T-cell (primary cell): Measurements from ENCODE around the gene CAVIN2. TPM values are rescaled to one million over a fixed set of nuclear protein-coding genes. Genes with fewer than 3 reads are reported as not detected.
A peak's percentile ranks its signal among the peaks of the same experiment; 100 is the strongest.

Experiments
- ATAC-seq, 4 experiments: fragments of 200-7000 bp in 3 of 4; fragments of 150-1000 bp in 1 of 4; cut with Tn5 transposase; replicated peaks in 1 of 4; 1 replicate in 3 of 4; 2 replicates in 1 of 4; pipeline ENCODE4 v1.10.0; 2021; ENCODE audit warnings: moderate library complexity in 3 of 4, mild to moderate bottlenecking in 2 of 4, moderate number of reproducible peaks in 1 of 4
- CTCF ChIA-PET, 2 donors: fragments of 300-600 bp; sonication (Branson Sonifier 250); formaldehyde crosslinking; loops; one replicate each; lab custom pipeline; 2022; ENCODE audit warnings: antibody characterized with exemption in 2 of 2; lab: Charles Lee
- POLR2A ChIA-PET, 2 donors: fragments of 300-600 bp; sonication (Branson Sonifier 250); formaldehyde crosslinking; loops; one replicate each; lab custom pipeline; 2022; ENCODE audit warnings: antibody characterized with exemption in 2 of 2; lab: Charles Lee
- DNase-seq, 35 experiments: peaks; one replicate each; pipeline versions ENCODE4 v3.0.0 to v3.0.0-alpha.2; 2013 to 2023
- H3K27ac ChIP-seq: one replicate; pipeline ENCODE4 v1.5.1; 2013; ENCODE audit warnings: low read length
- H3K27me3 ChIP-seq, 2 experiments: replicated peaks in 1 of 2; 1 replicate in 1 of 2; 2 replicates in 1 of 2; pipeline versions ENCODE4 v1.6.1 to v1.7.0; 2013; ENCODE audit warnings: low read length in 1 of 2, mixed read lengths in 1 of 2; ENCODE audit not compliant: control insufficient read depth in 2 of 2, insufficient read depth in 2 of 2; ENCODE audit errors: extremely low read depth in 1 of 2
- H3K36me3 ChIP-seq, 2 donors: 1 replicate in 1 of 2; 2 replicates in 1 of 2; pipeline versions ENCODE4 v1.6.1 to v1.7.0; 2013; ENCODE audit warnings: low read length in 1 of 2; ENCODE audit not compliant: control insufficient read depth in 2 of 2, insufficient read depth in 1 of 2; ENCODE audit errors: extremely low read depth in 1 of 2
- H3K4me1 ChIP-seq, 2 experiments: 1 replicate in 1 of 2; 2 replicates in 1 of 2; pipeline versions ENCODE4 v1.6.1 to v1.7.0; 2013; ENCODE audit warnings: low read length in 2 of 2, mixed read lengths in 1 of 2; ENCODE audit not compliant: insufficient read depth in 2 of 2, control insufficient read depth in 1 of 2; ENCODE audit errors: extremely low read depth in 1 of 2
- H3K4me3 ChIP-seq, 2 donors: 1 replicate in 1 of 2; 2 replicates in 1 of 2; pipeline versions ENCODE4 v1.5.1 to v1.7.0; 2013; ENCODE audit warnings: mild to moderate bottlenecking in 2 of 2, low read length in 1 of 2, moderate library complexity in 1 of 2; ENCODE audit not compliant: control insufficient read depth in 1 of 2; ENCODE audit errors: extremely low read depth in 1 of 2
- H3K9me3 ChIP-seq: 2 replicates; pipeline ENCODE4 v1.7.0; 2013
- H3K27ac Mint-ChIP-seq, 2 donors: one replicate each; pipeline ENCODE4 v1.8.0; 2020 to 2021; ENCODE audit warnings: mild to moderate bottlenecking in 2 of 2, mixed read lengths in 2 of 2
- H3K27me3 Mint-ChIP-seq, 2 donors: one replicate each; pipeline ENCODE4 v1.8.0; 2021 to 2022; ENCODE audit warnings: mixed read lengths in 2 of 2
- H3K36me3 Mint-ChIP-seq: one replicate; pipeline ENCODE4 v1.8.0; 2021; ENCODE audit warnings: mixed read lengths
- H3K4me1 Mint-ChIP-seq, 3 donors: one replicate each; pipeline ENCODE4 v1.8.0; 2020 to 2022; ENCODE audit warnings: mixed read lengths in 3 of 3, mild to moderate bottlenecking in 1 of 3
- H3K4me3 Mint-ChIP-seq, 3 donors: one replicate each; pipeline ENCODE4 v1.8.0; 2020 to 2022; ENCODE audit warnings: mild to moderate bottlenecking in 3 of 3, mixed read lengths in 3 of 3, moderate library complexity in 3 of 3
- H3K9me3 Mint-ChIP-seq, 3 donors: one replicate each; pipeline ENCODE4 v1.8.0; 2020 to 2022; ENCODE audit warnings: mixed read lengths in 3 of 3
- WGBS: methylation state at CpG from one replicate; pipeline ENCODE4 v1.1.5; 2013; ENCODE audit warnings: missing lambda C conversion rate; ENCODE audit not compliant: insufficient coverage; 5-methylcytosine and 5-hydroxymethylcytosine counted together
- total RNA-seq, 35 experiments: library from RNA in 6 of 35; stranded (reverse) in 6 of 35; fragments of 120-200 nt in 1 of 35; gene quantifications; one replicate each; pipeline versions ENCODE4 v1.2.1 to v1.2.4 and lab custom pipeline; 2013 to 2026

Gene CAVIN2
- total RNA-seq, 5 donors from 2014 or later (not counting 1 experiment from before 2014, with no cell fraction given) = 0.26 to 2.7 (median 0.40) TPM

DNA sequence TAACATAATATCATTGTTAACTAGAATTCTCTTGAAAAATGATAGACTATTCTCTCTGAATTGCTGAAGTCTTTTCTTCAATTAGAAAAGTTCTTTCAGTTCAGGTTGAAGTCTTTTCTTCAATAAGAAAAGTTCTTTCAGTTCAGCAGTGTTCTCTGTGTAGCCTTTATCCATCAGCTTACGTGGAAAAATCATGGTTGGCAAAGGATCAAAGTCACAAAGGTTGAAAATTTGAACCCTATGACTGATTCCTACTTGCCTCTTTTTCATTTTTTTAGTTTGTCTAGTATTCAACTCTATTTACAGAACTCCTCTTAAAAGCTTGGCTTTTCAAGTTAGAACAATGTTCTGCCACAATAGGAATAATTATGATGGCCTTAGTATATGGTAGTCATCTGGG is 25.8 kb downstream of the CAVIN2 start:
- POLR2A ChIA-PET = no interaction called here
- Mint-ChIP-seq H3K27ac (no peak overlapping the region), H3K4me3 (no peak overlapping the region), H3K36me3 (no peaks in the 10 kb centered on the region), H3K4me1 (no peaks in the 10 kb centered on the region), H3K9me3 (no peaks in the 10 kb centered on the region), H3K27me3 (peaks cover 21 to 25% of the 10 kb centered on the region in 2 donors)
- DNase-seq (no peak), ATAC-seq (no peak)
- no peaks in the 10 kb centered on the region for H3K4me1 ChIP-seq
- no peaks in the 10 kb centered on the region for H3K36me3 ChIP-seq
- H3K4me3 ChIP-seq = no peak overlapping the region
- CTCF ChIA-PET = no interaction called here
- H3K27ac ChIP-seq = no peak overlapping the region
- H3K9me3 ChIP-seq = no peaks in the 10 kb centered on the region
- peaks cover 0 to 3% of the 10 kb centered on the region in 2 experiments for H3K27me3 ChIP-seq
- WGBS = 38% methylated on average over 1 of the region's 1 CpG

GRCh38 chr2:191818725-191819350 is 28.1 kb downstream of the CAVIN2 start:
- H3K9me3 Mint-ChIP-seq = no peaks in the 10 kb centered on the region
- ChIA-PET CTCF (interaction anchor here in 1 of 2 donors (2.3 kb wide), 1 partner anchor 344 kb away, joined by 6 read pairs; no protein-coding TSS in a partner anchor), POLR2A (interaction anchor here in 1 of 2 donors (0.6 kb wide), 1 partner anchor 166 kb away, joined by 3 read pairs; no protein-coding TSS in a partner anchor)
- WGBS = 36% methylated on average over 4 of the region's 7 CpGs
- ATAC-seq (no peak), DNase-seq (no peak)
- no peaks in the 10 kb centered on the region for H3K36me3 Mint-ChIP-seq
- Histone ChIP-seq H3K27me3 (peaks cover 0 to 3% of the 10 kb centered on the region in 2 experiments), H3K36me3 (no peaks in the 10 kb centered on the region), H3K4me3 (no peak overlapping the region), H3K27ac (no peak overlapping the region), H3K9me3 (no peaks in the 10 kb centered on the region), H3K4me1 (no peaks in the 10 kb centered on the region)
- no peak overlapping the region for H3K4me3 Mint-ChIP-seq
- H3K27ac Mint-ChIP-seq = no peak overlapping the region
- H3K4me1 Mint-ChIP-seq = no peaks in the 10 kb centered on the region
- peaks cover 22 to 25% of the 10 kb centered on the region in 2 donors for H3K27me3 Mint-ChIP-seq

- DNase-seq (no peak), ATAC-seq (no peak)
- Mint-ChIP-seq H3K36me3 (no peaks in the 10 kb centered on the region), H3K9me3 (no peaks in the 10 kb centered on the region), H3K27ac (no peak overlapping the region), H3K4me1 (no peaks in the 10 kb centered on the region), H3K4me3 (no peak overlapping the region), H3K27me3 (peaks cover 21 to 25% of the 10 kb centered on the region in 2 donors)
- H3K27me3 ChIP-seq = peaks cover 0 to 3% of the 10 kb centered on the region in 2 experiments
- no peaks in the 10 kb centered on the region for H3K9me3 ChIP-seq
- H3K4me3 ChIP-seq = no peak overlapping the region
- WGBS = no CpG with 5 or more reads among the region's 1 CpG
- CTCF ChIA-PET = interaction anchor here (0.6 to 2.3 kb wide), 2 partner anchors 53 to 344 kb away, joined by 4 to 6 read pairs; no protein-coding TSS in a partner anchor
- no peak overlapping the region for H3K27ac ChIP-seq
- H3K4me1 ChIP-seq = no peaks in the 10 kb centered on the region
- no peaks in the 10 kb centered on the region for H3K36me3 ChIP-seq
- POLR2A ChIA-PET = no interaction called here
Measured at GRCh38 chr2:191818133-191818532, 28.8 kb downstream of the CAVIN2 start.

DNA sequence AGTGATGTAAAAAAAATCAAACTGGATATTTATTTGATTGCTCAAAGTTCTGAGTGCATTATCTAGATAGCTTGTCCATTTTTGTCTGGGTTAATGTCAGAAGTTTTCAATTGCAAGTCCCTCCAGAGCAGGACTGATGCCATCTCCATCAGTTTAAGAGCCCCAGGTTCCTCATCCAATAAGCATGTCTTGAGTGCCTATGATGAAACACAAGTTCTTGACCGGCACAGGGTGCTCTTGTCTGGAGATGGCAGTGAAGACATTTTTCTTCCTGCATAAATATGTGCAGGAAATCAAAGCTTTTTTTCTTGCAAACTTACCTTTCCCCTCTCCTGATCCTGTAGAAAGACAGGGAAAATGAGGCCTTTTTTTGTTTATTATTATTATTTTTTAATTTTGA is 31.9 kb downstream of the CAVIN2 start:
- Histone ChIP-seq H3K36me3 (no peaks in the 10 kb centered on the region), H3K9me3 (no peaks in the 10 kb centered on the region), H3K27me3 (peaks cover 0 to 3% of the 10 kb centered on the region in 2 experiments), H3K4me3 (no peak overlapping the region), H3K27ac (no peak overlapping the region), H3K4me1 (no peaks in the 10 kb centered on the region)
- ATAC-seq (no peak), DNase-seq (no peak)
- no CpG with 5 or more reads among the region's 1 CpG for WGBS
- no peaks in the 10 kb centered on the region for H3K4me1 Mint-ChIP-seq
- peaks cover 12 to 14% of the 10 kb centered on the region in 2 donors for H3K27me3 Mint-ChIP-seq
- H3K36me3 Mint-ChIP-seq = no peaks in the 10 kb centered on the region
- no peak overlapping the region for H3K27ac Mint-ChIP-seq
- POLR2A ChIA-PET = no interaction called here
- no peaks in the 10 kb centered on the region for H3K9me3 Mint-ChIP-seq
- CTCF ChIA-PET = interaction anchor here in 1 of 2 donors (1.4 kb wide), 1 partner anchor 347 kb away, joined by 3 read pairs; no protein-coding TSS in a partner anchor
- H3K4me3 Mint-ChIP-seq = no peak overlapping the region

DNA sequence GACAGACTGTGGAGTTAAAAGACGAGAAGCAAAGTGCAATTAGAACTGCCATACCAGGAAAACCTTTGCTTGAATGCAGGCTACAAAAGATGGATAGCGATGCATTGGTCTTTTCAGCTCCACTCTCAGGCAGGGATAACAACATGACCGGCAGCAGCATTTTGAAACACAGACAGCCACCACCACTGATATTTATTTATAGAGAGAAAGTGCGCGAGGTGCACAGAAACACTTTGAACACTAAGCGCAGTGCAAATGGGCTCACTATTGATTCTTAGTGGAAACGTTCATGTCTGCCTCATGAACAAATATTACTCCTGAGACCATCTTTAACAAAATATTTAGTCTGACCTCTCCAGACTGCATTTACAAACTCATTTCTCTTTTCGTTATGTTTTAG is 32.9 kb downstream of the CAVIN2 start:
- 89% methylated on average over 5 of the region's 8 CpGs for WGBS
- H3K4me1 Mint-ChIP-seq = no peaks in the 10 kb centered on the region
- no peaks in the 10 kb centered on the region for H3K9me3 ChIP-seq
- H3K36me3 Mint-ChIP-seq = no peaks in the 10 kb centered on the region
- ATAC-seq (no peak), DNase-seq (no peak)
- H3K27me3 Mint-ChIP-seq = peaks cover 10 to 13% of the 10 kb centered on the region in 2 donors
- H3K9me3 Mint-ChIP-seq = no peaks in the 10 kb centered on the region
- POLR2A ChIA-PET = no interaction called here
- H3K4me3 Mint-ChIP-seq = no peak overlapping the region
- H3K27ac Mint-ChIP-seq = no peak overlapping the region
- H3K4me1 ChIP-seq = no peaks in the 10 kb centered on the region
- no peak overlapping the region for H3K4me3 ChIP-seq
- CTCF ChIA-PET = no interaction called here
- H3K27me3 ChIP-seq = peaks cover 0 to 3% of the 10 kb centered on the region in 2 experiments
- H3K27ac ChIP-seq = no peak overlapping the region
- H3K36me3 ChIP-seq = no peaks in the 10 kb centered on the region

- H3K4me1 Mint-ChIP-seq = no peaks in the 10 kb centered on the region
- Histone ChIP-seq H3K27me3 (peaks cover 0 to 3% of the 10 kb centered on the region in 2 experiments), H3K4me1 (no peaks in the 10 kb centered on the region), H3K4me3 (no peak overlapping the region), H3K9me3 (no peaks in the 10 kb centered on the region), H3K27ac (no peak overlapping the region), H3K36me3 (no peaks in the 10 kb centered on the region)
- POLR2A ChIA-PET = no interaction called here
- peak in 1 of 4 experiments; percentile 31 for ATAC-seq
- no peaks in the 10 kb centered on the region for H3K9me3 Mint-ChIP-seq
- no peak overlapping the region for H3K27ac Mint-ChIP-seq
- H3K36me3 Mint-ChIP-seq = no peaks in the 10 kb centered on the region
- WGBS = 54% methylated on average over 4 of the region's 9 CpGs
- CTCF ChIA-PET = interaction anchor here (1.0 to 2.6 kb wide), 3 partner anchors 347 to 351 kb away, joined by 3 to 54 read pairs (median 10); no protein-coding TSS in a partner anchor
- no peak overlapping the region for H3K4me3 Mint-ChIP-seq
- H3K27me3 Mint-ChIP-seq = peaks cover 4 to 7% of the 10 kb centered on the region in 2 donors
- peak in 17 of 35 experiments; percentile 0 to 46 (median 12) for DNase-seq
Measured at GRCh38 chr2:191811807-191812602, 34.9 kb downstream of the CAVIN2 start.
